GM18861 (cell line): ENCODE results near the gene LRR1.
A peak's percentile ranks its signal among the peaks of the same experiment; 100 is the strongest.
"Not testable (repeated sequence)": the region's sequence is repeated elsewhere in the genome, so short reads cannot be mapped to it uniquely, and the experiment has no call there.

Experiments
- ATAC-seq: cut with Tn5 transposase; IDR thresholded peaks from one replicate; pipeline ENCODE4 v1.9.1; 2021; ENCODE audit not compliant: unreplicated experiment

LRR1 gene

DNA sequence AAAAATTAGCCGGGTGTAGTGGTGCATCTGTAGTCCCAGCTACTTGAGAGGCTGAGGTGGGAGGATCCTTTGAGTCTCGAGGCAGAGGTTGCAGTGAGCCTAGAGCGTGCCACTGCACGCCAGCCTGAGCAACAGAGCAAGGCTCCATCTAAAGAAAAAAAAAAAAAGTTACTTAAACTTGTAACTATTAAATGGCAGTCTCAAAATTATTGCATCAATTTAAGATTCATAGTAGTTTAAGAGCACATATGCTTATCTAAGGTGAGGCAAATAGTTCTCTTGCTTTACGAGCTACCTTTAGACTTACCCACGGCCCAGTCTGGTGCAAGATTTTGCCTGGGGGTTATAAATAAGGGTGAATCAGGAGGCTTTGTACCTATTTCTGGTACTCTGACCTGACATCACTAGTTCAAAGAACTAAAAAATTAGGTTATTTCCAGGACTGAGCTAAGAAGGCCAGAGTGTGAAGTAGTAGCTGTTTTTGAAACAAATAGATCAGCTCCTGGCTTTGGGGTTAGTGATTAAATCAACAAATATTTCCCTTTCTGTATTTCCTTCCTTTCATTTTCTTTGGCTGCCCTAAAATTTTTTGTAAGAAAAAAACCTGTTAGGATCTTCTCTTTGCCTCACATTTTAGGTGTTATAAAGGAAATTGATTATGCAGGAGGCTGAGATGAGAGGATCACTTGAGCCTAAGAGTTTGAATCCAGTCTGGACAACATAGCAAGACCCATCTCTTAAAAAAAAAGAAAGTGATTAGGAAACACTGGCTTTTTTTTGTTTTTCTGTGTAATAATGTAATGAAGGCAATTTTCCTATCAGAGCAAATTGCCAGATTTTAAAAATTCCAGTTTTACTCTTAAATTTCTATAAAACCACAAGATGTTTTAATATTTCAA, 25.4 kb downstream of the LRR1 start:
- no peak for ATAC-seq

DNA sequence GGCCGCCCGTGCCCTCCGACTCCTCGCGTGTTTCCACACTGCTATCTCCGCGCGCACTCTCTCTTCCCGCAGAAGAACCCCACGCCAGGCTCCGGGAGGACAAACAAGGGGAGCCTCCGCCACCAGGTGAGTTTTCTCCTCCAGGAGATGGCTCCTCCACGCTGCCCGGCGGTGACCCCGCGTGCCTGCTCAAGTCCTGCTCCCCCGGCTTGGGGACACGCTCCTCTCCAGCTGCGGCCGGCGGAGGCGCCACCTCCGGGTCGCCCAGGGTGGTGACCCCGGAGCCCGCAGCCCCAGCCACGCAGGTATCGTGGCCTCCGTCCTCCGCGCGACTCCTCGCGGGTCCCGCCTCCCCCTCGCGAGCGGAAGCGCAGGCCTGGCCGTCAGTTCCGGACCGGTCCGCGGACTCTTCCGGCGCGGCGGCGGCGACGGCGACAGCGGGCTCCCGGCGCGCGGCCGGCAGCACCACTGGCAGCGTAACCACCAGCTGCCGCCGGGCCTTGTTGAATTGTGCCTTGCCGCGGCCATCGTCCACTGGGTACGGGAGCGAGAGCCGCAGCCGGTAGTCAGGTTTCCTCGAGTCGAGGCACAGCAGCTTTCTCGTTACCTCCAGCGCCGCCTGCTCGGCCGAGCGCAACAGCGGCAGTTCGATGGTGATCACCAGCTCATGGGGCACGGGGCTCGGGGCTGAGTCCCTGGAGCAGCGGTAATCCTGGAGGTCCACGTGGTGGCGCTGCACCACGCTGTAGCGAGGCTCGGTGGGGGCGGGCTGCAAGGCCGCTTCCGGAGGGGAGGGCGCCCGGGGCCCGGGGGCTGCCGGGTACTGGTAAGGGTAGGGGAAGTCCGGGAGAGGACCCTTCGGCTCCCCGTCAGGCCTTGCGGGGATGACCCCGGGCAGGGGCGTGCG, 35.2 kb downstream of the LRR1 start:
- ATAC-seq, result peak; percentile 64

DNA sequence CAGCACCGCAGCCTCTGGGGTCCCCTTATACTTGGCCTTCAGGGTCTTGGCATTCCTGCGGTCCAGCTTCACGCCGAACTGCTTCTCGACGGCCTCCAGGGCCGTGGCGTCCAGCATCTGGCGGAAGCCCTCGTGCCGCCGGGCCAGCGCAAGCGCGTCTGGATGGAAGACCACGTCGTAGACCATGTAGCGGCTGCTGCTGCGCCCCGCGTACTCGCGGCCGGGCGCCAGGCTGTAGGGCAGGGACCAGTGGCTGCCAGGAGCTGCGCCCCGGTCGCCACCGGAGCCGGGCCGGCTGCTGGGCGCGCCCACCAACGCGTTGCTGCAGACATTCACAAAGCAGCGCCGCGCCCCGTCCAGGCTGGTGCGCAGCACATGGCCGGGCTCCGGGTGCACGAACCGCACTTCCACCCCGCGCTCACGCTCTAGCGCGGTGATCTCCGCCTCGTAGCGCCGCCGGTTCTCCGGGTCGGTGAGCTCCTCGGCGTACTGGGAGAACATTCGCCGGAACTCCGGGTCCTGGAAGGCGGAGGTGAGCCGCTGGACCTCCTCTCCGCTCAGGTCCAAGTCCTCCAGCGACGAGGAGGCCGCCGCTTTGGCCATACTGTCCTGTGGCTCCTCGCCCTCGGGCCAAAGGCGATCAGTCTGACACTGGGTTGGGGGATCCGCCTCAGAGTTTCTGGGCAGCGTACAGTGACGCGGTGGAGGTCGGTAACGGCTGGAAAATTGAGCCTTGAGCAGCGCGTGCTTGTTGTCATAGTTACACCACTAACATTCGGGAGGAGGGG, 36.0 kb downstream of the LRR1 start, which contains the start of gene DNAAF2:
DNAAF2 (minus strand) TSS at position 698 of the 788 bp plus-strand sequence; CDS start at position 603, 95 bp downstream.
- peak; percentile 23 for ATAC-seq

DNA sequence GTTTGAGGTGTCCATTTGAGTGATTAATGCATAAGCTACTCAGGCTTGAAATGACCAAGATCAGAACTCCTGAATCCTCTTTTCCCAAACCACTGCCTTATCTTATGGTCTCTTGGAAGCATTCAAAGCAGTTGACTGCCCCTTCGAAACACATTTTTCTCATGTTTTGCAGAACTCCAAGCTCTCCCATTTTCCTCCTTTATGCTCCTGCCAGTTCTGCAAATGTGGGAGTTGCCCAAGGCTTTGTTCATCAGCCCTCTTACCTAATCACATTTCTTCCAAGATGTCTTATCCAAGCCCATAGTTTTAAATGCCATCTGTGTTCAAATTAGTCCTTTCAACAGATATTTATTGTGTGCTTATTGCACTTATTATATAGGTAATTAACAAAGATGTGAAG, 38.1 kb downstream of the LRR1 start:
- ATAC-seq, result no peak

DNA sequence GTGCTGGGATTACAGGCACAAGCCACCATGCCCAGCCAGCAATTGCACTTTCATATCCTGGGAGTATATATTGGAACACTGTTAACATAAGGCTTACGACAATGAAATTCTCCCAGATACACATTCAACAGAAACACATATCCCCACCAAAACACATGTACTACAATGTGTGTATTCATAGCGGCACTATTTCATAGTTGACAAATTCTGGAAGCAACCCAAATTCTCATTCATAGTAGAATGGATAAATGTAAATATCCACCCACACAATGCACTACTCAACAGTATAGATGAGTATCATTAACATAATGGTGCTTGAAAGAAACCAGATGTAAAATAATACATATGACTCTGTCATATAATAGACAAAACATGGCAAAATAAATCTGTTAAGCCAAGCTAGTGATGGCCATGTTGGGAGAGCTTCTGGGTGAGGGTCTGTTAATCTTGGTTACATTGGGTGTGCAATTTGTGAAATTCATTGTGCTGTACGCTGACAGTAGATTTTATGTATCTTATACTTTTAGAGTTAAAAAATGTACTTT, 38.9 kb downstream of the LRR1 start:
- ATAC-seq, result no peak

DNA sequence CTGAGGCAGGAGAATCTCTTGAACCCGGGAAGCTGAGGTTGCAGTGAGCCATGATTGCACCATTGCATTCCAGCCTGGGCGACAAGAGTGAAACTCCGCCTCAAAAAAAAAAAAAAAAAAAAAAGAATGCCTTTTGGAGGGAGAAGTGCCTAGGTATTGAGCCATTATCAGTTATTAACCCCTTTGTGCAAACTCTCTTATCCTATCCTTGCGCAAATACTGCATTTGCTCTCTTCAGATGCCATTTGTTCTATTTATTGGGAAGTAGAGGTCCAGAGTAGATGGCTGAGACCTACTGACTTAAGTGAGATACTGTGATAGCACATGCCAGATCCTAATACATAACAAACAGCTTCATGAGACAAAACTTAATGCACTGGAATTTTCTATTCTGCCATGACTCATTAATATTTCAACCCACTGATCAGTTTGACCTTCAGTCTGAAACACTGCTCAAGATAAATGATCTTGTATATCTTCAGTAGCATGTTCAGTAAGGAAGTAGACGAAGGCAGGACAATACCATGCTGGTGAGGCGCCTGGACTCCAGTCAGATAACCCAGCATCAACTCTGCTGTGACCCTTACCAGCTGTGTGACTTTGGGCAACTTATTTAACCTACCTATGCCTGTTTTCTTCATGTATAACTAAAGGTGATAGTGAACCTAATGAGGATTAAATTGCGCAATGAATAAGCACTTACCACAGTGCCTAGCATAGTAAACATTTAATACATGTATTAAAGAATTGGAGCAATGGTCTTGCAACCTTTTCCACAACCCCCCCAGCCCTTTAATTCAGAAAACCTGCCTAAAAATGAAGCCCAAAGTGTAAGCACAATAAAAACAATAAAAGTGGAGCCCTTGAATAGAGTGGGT, 42.0 kb downstream of the LRR1 start:
- no peak for ATAC-seq

DNA sequence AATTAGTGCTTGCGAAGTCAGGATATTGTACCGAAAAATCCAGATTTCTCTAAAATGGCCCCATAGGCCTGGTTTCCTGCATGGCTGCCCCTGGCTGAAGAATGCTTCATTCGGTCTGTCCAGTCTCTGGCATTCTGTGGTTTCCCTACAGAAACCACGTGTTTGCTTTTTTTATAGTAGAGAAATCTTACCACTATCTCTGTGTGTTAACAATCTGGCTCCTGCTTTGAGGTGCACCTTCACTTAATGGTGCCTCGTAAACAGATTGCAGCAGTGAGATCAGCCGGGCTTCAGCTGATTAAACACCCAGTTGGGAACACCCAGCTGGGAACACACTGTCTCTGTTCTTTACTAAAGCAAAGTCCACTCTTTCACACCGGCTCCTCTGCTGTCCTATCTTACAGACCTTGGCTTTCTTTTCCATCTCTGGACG, 43.0 kb downstream of the LRR1 start:
- no peak for ATAC-seq

DNA sequence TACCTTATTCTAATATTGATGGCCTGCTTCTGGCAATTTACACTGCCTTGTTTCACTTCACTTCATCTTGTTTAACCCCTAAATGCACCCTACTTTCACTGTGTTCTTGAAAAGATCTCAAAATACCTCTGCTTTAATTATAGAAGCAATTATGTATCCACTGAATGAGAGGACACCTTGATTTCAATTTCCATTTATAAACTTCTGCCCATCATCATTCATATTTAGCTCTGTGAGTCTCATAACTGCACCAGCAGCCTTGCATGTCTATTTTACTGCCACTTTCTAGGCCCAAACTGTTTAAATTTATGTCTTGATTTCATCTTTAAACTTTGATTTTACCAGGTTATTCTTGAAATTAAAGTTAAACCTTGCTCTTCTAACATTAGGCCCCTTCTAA, 43.4 kb downstream of the LRR1 start:
- no peak for ATAC-seq

DNA sequence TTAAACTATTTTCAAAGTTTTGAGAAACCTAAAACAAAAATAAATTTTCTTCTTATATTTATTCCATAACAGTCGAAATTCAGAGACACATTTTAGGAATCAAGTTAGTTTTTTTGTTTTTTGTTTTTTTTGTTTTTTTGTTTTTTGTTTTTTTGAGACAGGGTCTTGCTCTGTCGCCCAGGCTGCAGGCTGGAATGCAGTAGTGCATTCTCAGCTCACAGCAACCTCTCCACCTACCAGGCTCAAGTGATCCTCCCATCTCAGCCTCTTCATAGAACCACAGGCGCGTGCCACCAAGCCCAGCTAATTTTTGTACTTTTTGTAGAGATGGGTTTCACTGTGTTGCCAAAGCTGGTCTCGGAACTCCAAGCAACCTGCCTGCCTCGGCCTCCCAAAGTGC, 54.8 kb downstream of the LRR1 start:
- ATAC-seq, result no peak

DNA sequence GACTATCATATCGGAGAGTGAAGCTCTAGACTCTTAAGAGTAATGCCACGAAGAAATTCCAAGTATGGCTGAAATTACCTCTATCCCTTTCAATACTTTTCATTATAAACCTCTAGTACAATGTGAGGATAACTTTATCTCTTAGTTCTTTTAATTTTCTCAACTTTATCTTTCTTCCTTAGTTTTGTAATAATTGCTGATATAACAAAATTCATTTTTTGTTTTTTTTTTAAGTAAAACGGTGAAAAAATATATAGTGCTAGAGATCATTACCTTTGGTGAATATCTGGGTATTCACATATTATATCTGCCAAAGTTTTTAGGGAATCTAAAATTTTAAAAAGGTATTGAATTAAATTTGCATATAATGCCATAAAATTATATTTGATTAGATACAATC, 55.8 kb downstream of the LRR1 start:
- no peak for ATAC-seq

DNA sequence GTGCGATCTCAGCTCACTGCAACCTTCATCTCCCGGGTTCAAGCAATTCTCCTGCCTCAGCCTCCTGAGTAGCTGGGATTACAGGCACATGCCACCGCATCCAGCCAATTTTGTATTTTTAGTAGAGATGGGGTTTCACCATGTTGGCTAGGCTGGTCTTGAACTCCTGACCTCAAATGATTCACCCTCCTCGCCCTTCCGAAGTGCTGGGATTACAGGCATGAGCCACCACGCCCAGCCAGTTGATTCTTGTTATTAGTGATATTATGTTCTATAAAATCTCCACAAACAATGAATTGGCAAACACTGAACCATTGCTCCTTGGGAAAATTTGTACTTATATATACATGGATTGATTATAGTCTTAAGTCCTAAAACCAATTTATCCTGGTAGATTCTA, 58.8 kb downstream of the LRR1 start:
- ATAC-seq, result not testable (repeated sequence)

DNA sequence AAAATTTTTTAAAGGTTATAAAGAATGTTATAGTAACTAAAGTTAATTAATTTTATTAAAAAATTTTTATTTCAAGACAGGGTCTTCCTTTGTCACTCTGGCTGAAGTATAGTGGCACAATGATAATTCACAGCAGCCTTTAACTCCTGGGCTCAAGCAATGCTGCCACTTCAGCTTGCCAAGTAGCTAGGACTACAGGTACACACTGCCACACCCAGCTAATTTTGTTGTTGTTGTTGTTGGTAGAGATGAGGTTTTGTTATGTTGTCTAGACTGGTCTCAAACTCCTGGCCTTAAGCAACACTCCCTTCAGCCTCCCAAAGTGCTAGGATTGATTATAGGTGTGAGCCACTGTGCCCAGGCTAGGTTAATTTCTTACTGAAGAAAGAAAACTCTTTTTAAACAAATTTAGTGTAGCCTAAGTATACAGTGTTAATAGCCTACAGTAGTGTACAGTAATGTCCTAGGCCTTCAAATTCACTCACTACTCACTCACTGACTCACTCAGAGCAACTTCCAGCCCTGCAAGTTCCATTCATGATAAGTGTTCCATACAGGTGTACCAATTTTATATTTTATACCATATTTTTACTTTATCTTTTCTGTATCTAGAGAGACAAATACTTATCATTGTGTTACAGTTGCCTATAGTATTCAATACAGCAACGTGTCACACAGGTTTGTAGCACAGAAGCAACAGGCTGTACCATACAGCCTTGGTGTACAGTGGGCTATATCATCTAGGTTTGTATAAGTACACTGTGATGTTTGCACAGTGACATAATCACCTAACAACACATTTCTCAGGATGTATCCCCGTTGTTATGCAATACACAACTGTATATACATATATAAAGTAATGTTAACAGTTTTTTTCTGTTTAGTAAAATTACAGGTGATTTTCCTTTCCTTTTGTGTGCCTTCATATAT, 61.1 kb downstream of the LRR1 start:
- no peak for ATAC-seq
